Esophagus muscularis mucosa (tissue), 4 donors: ENCODE results near the gene GLP2R. TPM values are rescaled to one million over a fixed set of nuclear protein-coding genes. Genes with fewer than 3 reads are reported as not detected.
A peak's percentile ranks its signal among the peaks of the same experiment; 100 is the strongest.

Experiments used
- DNase-seq: peaks from one replicate; pipeline ENCODE4 v3.0.0-alpha.2; 2017; ENCODE audit errors: extremely low spot score
- H3K27ac ChIP-seq, 4 donors: fragments of 200-600 bp; sonication (generic); replicated peaks in 1 of 4; 1 replicate in 3 of 4; 2 replicates in 1 of 4; pipeline ENCODE4 v1.5.1; 2016 to 2019; ENCODE audit warnings: mild to moderate bottlenecking in 1 of 4
- H3K27me3 ChIP-seq, 4 donors: fragments of 200-600 bp; sonication (generic); one replicate each; pipeline versions ENCODE4 v1.5.1 to v1.6.0; 2016 to 2019
- H3K36me3 ChIP-seq, 4 donors: fragments of 200-600 bp; sonication (generic); one replicate each; pipeline ENCODE4 v1.5.1; 2016 to 2019
- H3K4me1 ChIP-seq, 4 donors: fragments of 200-600 bp; sonication (generic); one replicate each; pipeline ENCODE4 v1.5.1; 2016 to 2019
- H3K4me3 ChIP-seq, 4 donors: fragments of 200-600 bp; sonication (generic); 1 replicate in 2 of 4; 2 replicates in 2 of 4; pipeline ENCODE4 v1.5.1; 2016 to 2019; ENCODE audit warnings: mild to moderate bottlenecking in 4 of 4, moderate library complexity in 1 of 4
- H3K9me3 ChIP-seq, 4 donors: fragments of 200-600 bp; sonication (generic); 1 replicate in 3 of 4; 2 replicates in 1 of 4; pipeline ENCODE4 v1.5.1; 2016 to 2019
- CTCF ChIP-seq, 3 experiments: fragments of 200-600 bp in 2 of 3; fragments of 450-650 bp in 1 of 3; sonication (generic) in 2 of 3; IDR thresholded peaks; one replicate each; pipeline ENCODE4 v1.5.1; 2017 to 2019; ENCODE audit warnings: antibody characterized with exemption in 3 of 3, mild to moderate bottlenecking in 2 of 3, moderate library complexity in 1 of 3
- EP300 ChIP-seq: sonication (generic); formaldehyde crosslinking; IDR thresholded peaks from one replicate; pipeline ENCODE4 v1.6.1; 2017; ENCODE audit warnings: antibody characterized with exemption
- POLR2A ChIP-seq: fragments of 450-650 bp; IDR thresholded peaks from one replicate; pipeline ENCODE4 v1.6.1; 2017; ENCODE audit warnings: antibody characterized with exemption, moderate library complexity, mild to moderate bottlenecking, low read depth
- POLR2AphosphoS5 ChIP-seq, 2 donors: sonication (generic); formaldehyde crosslinking; IDR thresholded peaks; one replicate each; pipeline ENCODE4 v1.6.1; 2017; ENCODE audit warnings: antibody characterized with exemption in 2 of 2
- WGBS: methylation state at CpG from one replicate; pipeline ENCODE4 v1.1.5; 2018; 5-methylcytosine and 5-hydroxymethylcytosine counted together
- intact Hi-C: fragments of 100-400 bp; cut with DNase I; formaldehyde crosslinking; loops from one replicate; pipeline ENCODE4 v1.15.1; 2023
- total RNA-seq, 4 donors: library from RNA; depleted of rRNA; stranded (reverse); fragments of >200 nt; gene quantifications; one replicate each; pipeline versions ENCODE4 v1.1.0 to v1.2.1, GENCODE V29; 2016

Gene GLP2R
- total RNA-seq, 4 donors from 2014 or later: 9.1 to 16.6 (median 14.6) TPM

- Histone ChIP-seq H3K4me3 (no peak overlapping the region), H3K36me3 (no peaks in the 10 kb centered on the region), H3K9me3 (no peaks in the 10 kb centered on the region), H3K27me3 (no peaks in the 10 kb centered on the region), H3K27ac (peak overlapping the region in 1 of 4 donors; percentile 34), H3K4me1 (peaks cover 0 to 38% (median 35%) of the 10 kb centered on the region in 4 donors)
- 94% methylated on average over 2 of the region's 2 CpGs for WGBS
- TF ChIP-seq CTCF (IDR thresholded peaks at IDR 0.05) (no peak), POLR2A (no peak), EP300 (no peak), POLR2AphosphoS5 (IDR thresholded peaks at IDR 0.05) (no peak)
- intact Hi-C loops: no loop called here
- no peak for DNase-seq
These were observed 5.0 kb downstream of the GLP2R start for GRCh38 chr17:9830711-9831110.

DNA sequence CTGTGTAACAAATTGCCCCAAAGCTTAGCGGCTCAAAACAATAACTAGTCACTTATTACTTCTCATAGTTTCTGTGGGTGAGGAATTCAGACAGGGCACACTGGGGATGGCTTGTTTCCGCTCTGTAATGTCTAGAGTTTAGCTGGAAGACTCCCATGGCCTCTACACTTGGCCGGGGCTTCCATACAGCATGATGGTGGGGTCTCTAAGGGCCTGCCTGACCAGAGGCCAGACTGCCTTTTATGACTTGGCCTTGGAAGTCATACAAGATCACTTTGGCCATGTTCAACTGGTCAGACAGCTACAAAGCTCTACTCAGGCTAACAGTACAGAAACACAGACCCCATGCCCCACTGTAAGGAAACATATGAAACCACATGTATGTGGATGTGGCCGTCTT lies 8.2 kb downstream of the GLP2R start:
- DNase-seq: no peak
- intact Hi-C loops: no loop called here
- WGBS: 91% methylated on average over 4 of the region's 4 CpGs
- Histone ChIP-seq H3K27me3 (no peaks in the 10 kb centered on the region), H3K4me3 (no peak overlapping the region), H3K36me3 (no peaks in the 10 kb centered on the region), H3K9me3 (no peaks in the 10 kb centered on the region), H3K4me1 (peaks cover 16 to 42% (median 40%) of the 10 kb centered on the region in 4 donors), H3K27ac (no peak overlapping the region)
- TF ChIP-seq CTCF (IDR thresholded peaks at IDR 0.05) (no peak), POLR2A (no peak), POLR2AphosphoS5 (IDR thresholded peaks at IDR 0.05) (no peak), EP300 (no peak)

DNA sequence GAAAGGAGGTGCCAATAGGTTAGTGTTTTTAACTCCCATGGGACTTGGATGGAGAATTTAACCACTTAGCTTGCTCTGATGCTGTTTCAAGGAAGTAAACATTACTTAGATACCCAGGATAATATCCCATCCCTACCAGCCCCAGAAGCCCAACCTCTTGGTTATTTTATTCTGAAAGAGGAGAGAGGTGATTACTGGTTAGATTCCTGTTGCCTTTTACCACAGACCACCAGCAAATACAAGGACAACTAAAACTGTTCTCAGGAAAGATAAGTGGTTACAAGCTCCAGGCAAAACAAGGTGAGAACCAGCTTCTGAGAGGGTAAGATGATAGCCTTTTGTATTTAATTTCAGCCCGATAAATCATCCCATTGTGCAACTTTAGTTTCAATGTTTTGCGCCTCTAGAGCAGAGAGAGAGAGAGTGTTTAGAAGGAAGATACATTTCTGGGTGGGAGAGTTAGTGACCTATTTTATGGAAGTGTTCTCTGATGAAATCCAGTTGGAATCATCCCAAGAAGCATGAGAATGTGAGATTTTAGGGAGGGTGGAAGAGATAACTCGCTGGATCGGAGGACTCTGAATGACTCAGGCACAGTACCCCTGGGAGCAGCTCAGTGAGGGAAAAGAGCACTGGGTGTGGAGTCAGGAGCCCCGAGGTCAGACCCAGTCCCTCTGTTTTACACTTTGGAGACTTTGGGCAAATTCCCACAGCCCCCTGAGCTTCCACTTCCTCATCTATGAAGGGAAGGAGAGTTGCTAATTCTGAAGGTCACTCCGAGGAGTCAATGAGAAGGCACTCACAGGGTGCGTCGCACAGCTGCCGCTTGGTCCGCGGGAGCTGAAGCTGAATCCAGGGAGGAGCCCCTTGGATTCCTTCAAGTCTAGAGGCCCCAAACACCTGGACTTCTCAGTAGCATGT lies 12.1 kb downstream of the GLP2R start:
- Histone ChIP-seq H3K4me3 (peak overlapping the region in 1 of 4 donors; percentile 14), H3K4me1 (peaks cover 30 to 60% (median 56%) of the 10 kb centered on the region in 4 donors)
- DNase-seq: no peak

DNA sequence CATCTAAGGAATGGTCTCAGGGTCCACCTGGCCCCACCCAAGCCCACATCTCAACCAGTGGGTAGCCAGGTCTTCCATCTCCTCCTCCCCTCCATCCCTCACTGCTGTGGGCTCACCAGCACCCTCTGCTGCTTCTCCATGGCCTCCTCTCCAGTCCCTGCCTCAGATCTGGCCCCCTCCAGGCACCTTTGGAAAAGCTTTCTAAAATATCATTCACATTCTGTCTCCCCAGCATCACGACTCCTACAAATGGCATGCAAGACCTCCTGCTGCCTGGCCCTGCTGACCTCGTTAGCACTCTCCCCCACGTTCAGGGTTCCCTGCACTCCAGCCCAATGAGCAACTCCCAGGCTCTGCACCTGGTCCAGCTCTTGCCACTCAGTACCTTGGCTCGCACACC lies 13.7 kb downstream of the GLP2R start:
- no peaks in the 10 kb centered on the region for H3K27me3 ChIP-seq
- no peak overlapping the region for H3K4me3 ChIP-seq
- 81% methylated on average over 4 of the region's 4 CpGs for WGBS
- intact Hi-C loops: no loop called here
- H3K4me1 ChIP-seq: peaks cover 42 to 76% (median 72%) of the 10 kb centered on the region in 4 donors
- H3K9me3 ChIP-seq: no peaks in the 10 kb centered on the region
- no peak for DNase-seq
- no peaks in the 10 kb centered on the region for H3K36me3 ChIP-seq
- H3K27ac ChIP-seq: peak overlapping the region in 3 of 4 donors; percentile 10 to 90 (median 37)
- TF ChIP-seq POLR2AphosphoS5 (IDR thresholded peaks at IDR 0.05) (no peak), EP300 (no peak), CTCF (IDR thresholded peaks at IDR 0.05) (no peak), POLR2A (no peak)

More for the DNA sequence above, 12.1 kb downstream of the GLP2R start:
- H3K36me3 ChIP-seq: no peaks in the 10 kb centered on the region
- intact Hi-C loops: no loop called here
- no peak for TF ChIP-seq CTCF (IDR thresholded peaks at IDR 0.05)
- TF ChIP-seq POLR2AphosphoS5 (IDR thresholded peaks at IDR 0.05): peak; percentile 21 to 51
- no peak for TF ChIP-seq POLR2A
- no peak for TF ChIP-seq EP300
- H3K9me3 ChIP-seq: no peaks in the 10 kb centered on the region
- peak overlapping the region; percentile 37 to 73 (median 64) for H3K27ac ChIP-seq
- no peaks in the 10 kb centered on the region for H3K27me3 ChIP-seq
- WGBS: 41% methylated on average over 11 of the region's 11 CpGs
